Prostate gland (tissue), 2 donors: ENCODE data around the gene SERINC2. TPM values are rescaled to one million over a fixed set of nuclear protein-coding genes. Genes with fewer than 3 reads are reported as not detected.
A peak's percentile ranks its signal among the peaks of the same experiment; 100 is the strongest.

ENCODE experiments used
- DNase-seq: peaks from one replicate; pipeline ENCODE4 v3.0.0-alpha.2; 2019; ENCODE audit warnings: low spot score
- H3K27ac ChIP-seq, 2 donors: fragments of 200-600 bp; sonication (generic); 2 replicates each; pipeline ENCODE4 v1.5.1; 2017 to 2019
- H3K27me3 ChIP-seq: fragments of 200-600 bp; sonication (generic); replicated peaks from 2 replicates; pipeline ENCODE4 v1.5.1; 2019; ENCODE audit not compliant: insufficient read depth
- H3K36me3 ChIP-seq, 2 donors: fragments of 200-600 bp; sonication (generic); 1 replicate in 1 of 2; 2 replicates in 1 of 2; pipeline versions ENCODE4 v1.5.1 to v1.8.1; 2017 to 2019
- H3K4me1 ChIP-seq: fragments of 200-600 bp; sonication (generic); replicated peaks from 2 replicates; pipeline ENCODE4 v1.5.1; 2019
- H3K4me3 ChIP-seq, 2 donors: fragments of 200-600 bp; sonication (generic); 2 replicates each; pipeline ENCODE4 v1.5.1; 2017 to 2019
- H3K9me3 ChIP-seq: fragments of 200-600 bp; sonication (generic); 2 replicates; pipeline ENCODE4 v1.5.1; 2017
- POLR2A ChIP-seq: fragments of 450-650 bp; IDR thresholded peaks from one replicate; pipeline ENCODE4 v1.6.1; 2016; ENCODE audit warnings: antibody characterized with exemption, mild to moderate bottlenecking
- POLR2AphosphoS5 ChIP-seq: sonication (generic); formaldehyde crosslinking; IDR thresholded peaks from one replicate; pipeline ENCODE4 v1.6.1; 2017; ENCODE audit warnings: antibody characterized with exemption
- WGBS: methylation state at CpG from one replicate; pipeline ENCODE4 v1.1.5; 2018; 5-methylcytosine and 5-hydroxymethylcytosine counted together
- intact Hi-C: fragments of 100-400 bp; cut with DNase I; formaldehyde crosslinking; loops from one replicate; pipeline ENCODE4 v1.14.2; 2022
- total RNA-seq, 2 donors: library from RNA; depleted of rRNA; stranded (reverse); fragments of >200 nt; gene quantifications; one replicate each; pipeline ENCODE4 v1.1.0, GENCODE V29; 2016
- TF ChIP-seq, protein P1 (sequence below), 4 experiments: fragments of 200-600 bp in 2 of 4; fragments of 450-650 bp in 2 of 4; sonication (generic) in 2 of 4; IDR thresholded peaks; 1 replicate in 3 of 4; 2 replicates in 1 of 4; pipeline ENCODE4 v1.5.1; 2016 to 2019; ENCODE audit warnings: antibody characterized with exemption in 4 of 4, mild to moderate bottlenecking in 2 of 4, moderate library complexity in 2 of 4

SERINC2 gene
- total RNA-seq, 2 donors from 2014 or later = 76.1 to 110 TPM

- H3K4me1 ChIP-seq = no peaks in the 10 kb centered on the region
- no peak for TF ChIP-seq POLR2A
- TF ChIP-seq, protein P1, sequence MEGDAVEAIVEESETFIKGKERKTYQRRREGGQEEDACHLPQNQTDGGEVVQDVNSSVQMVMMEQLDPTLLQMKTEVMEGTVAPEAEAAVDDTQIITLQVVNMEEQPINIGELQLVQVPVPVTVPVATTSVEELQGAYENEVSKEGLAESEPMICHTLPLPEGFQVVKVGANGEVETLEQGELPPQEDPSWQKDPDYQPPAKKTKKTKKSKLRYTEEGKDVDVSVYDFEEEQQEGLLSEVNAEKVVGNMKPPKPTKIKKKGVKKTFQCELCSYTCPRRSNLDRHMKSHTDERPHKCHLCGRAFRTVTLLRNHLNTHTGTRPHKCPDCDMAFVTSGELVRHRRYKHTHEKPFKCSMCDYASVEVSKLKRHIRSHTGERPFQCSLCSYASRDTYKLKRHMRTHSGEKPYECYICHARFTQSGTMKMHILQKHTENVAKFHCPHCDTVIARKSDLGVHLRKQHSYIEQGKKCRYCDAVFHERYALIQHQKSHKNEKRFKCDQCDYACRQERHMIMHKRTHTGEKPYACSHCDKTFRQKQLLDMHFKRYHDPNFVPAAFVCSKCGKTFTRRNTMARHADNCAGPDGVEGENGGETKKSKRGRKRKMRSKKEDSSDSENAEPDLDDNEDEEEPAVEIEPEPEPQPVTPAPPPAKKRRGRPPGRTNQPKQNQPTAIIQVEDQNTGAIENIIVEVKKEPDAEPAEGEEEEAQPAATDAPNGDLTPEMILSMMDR (IDR thresholded peaks at IDR 0.05) = peak in 2 of 4 experiments; percentile 19 to 25
- no peak overlapping the region for H3K4me3 ChIP-seq
- intact Hi-C loops = loop anchor here (2.0 kb wide), 1 partner anchor 237 kb away; no protein-coding TSS in a partner anchor
- DNase-seq = no peak
- no peaks in the 10 kb centered on the region for H3K27me3 ChIP-seq
- no peaks in the 10 kb centered on the region for H3K36me3 ChIP-seq
- no peak overlapping the region for H3K27ac ChIP-seq
- 65% methylated on average over 9 of the region's 9 CpGs for WGBS
- H3K9me3 ChIP-seq = no peaks in the 10 kb centered on the region
These were observed 8.5 kb downstream of the SERINC2 start for GRCh38 chr1:31421371-31422040.

GRCh38 chr1:31422505-31423319 lies 9.7 kb downstream of the SERINC2 start:
- no peaks in the 10 kb centered on the region for H3K9me3 ChIP-seq
- no peak overlapping the region for H3K4me3 ChIP-seq
- no peaks in the 10 kb centered on the region for H3K27me3 ChIP-seq
- H3K4me1 ChIP-seq = no peaks in the 10 kb centered on the region
- intact Hi-C loops = loop anchor here (2.0 kb wide), 1 partner anchor 238 kb away; no protein-coding TSS in a partner anchor
- WGBS = 41% methylated on average over 15 of the region's 15 CpGs
- TF ChIP-seq, protein P1 (IDR thresholded peaks at IDR 0.05) = peak; percentile 80 to 96 (median 90)
- TF ChIP-seq POLR2AphosphoS5 = peak; percentile 44
- no peak for TF ChIP-seq POLR2A
- H3K36me3 ChIP-seq = no peaks in the 10 kb centered on the region
- peak; percentile 58 for DNase-seq
- H3K27ac ChIP-seq = peak overlapping the region; percentile 24 to 47

DNA sequence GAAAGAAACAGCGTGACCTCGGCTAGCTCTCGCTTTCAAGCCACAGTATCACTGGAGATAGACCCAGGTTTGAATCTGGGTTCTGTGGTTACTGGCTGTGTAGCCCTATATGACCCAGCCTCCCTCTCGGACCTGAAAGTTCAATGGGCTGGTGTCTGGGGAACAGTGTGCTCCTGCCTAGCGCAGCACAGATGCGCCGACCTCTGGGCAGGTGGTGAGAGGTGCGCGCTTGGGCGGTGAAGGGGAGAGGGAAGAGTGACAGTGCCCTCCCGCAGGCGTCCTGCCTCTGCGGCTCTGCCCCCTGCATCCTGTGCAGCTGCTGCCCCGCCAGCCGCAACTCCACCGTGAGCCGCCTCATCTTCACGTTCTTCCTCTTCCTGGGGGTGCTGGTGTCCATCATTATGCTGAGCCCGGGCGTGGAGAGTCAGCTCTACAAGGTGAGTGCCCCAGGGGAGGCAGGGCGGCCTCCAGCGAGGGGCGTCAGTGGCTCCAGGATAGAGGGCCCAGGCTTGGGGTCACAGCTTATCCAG lies 10.5 kb downstream of the SERINC2 start:
- intact Hi-C loops = loop anchor here (2.0 kb wide), 1 partner anchor 239 kb away; no protein-coding TSS in a partner anchor
- H3K9me3 ChIP-seq = no peaks in the 10 kb centered on the region
- H3K36me3 ChIP-seq = no peaks in the 10 kb centered on the region
- no peak for DNase-seq
- no peaks in the 10 kb centered on the region for H3K4me1 ChIP-seq
- no peaks in the 10 kb centered on the region for H3K27me3 ChIP-seq
- H3K4me3 ChIP-seq = no peak overlapping the region
- WGBS = 76% methylated on average over 21 of the region's 23 CpGs
- TF ChIP-seq, protein P1 (IDR thresholded peaks at IDR 0.05) = no peak
- no peak overlapping the region for H3K27ac ChIP-seq

DNA sequence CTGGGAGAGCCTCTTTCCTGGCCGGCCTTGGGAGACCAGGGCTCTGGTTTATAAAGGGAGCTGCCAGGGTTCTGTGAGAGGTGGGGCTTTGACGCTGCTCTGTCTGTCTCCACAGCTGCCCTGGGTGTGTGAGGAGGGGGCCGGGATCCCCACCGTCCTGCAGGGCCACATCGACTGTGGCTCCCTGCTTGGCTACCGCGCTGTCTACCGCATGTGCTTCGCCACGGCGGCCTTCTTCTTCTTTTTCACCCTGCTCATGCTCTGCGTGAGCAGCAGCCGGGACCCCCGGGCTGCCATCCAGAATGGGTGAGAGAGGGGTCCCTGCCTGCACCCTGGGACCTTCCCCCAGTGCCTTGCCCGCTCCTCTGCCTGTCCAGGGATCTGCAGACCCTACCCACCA lies 11.6 kb downstream of the SERINC2 start:
- WGBS = 93% methylated on average over 15 of the region's 15 CpGs
- DNase-seq = no peak
- TF ChIP-seq, protein P1 (IDR thresholded peaks at IDR 0.05) = no peak
- TF ChIP-seq POLR2AphosphoS5 = no peak
- no peak overlapping the region for H3K27ac ChIP-seq
- no peaks in the 10 kb centered on the region for H3K4me1 ChIP-seq
- intact Hi-C loops = no loop called here
- H3K4me3 ChIP-seq = no peak overlapping the region
- H3K36me3 ChIP-seq = no peaks in the 10 kb centered on the region
- no peaks in the 10 kb centered on the region for H3K9me3 ChIP-seq
- no peaks in the 10 kb centered on the region for H3K27me3 ChIP-seq
